Measurements from ENCODE around the gene STX7. TPM values are rescaled to one million over a fixed set of nuclear protein-coding genes. Genes with fewer than 3 reads are reported as not detected.
"Not testable (repeated sequence)": the region's sequence is repeated elsewhere in the genome, so short reads cannot be mapped to it uniquely, and the experiment has no call there.

The STX7 gene
- total RNA-seq, 6 donors from 2014 or later = 23.2 to 86.6 (median 44.8) TPM

DNA sequence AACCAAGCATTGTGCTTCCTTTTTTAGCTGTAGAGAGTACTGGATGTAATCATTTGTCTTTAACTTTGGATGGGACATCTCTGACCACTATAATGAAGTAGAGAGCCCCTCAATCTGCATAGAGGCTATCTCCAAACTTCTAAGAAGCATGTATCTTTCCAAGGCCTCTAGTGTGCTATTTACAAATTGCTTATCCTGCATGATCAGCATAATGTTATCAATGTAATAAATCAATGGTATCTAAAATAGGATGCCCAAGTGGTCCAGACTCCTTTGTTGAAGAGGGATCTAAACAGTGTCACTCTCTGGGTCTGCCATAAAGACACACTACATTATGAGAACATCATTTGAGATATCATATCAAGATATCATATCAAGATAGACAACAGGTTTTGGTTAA, 31.9 kb upstream of the STX7 start:
- DNase-seq = no peak
- no peaks in the 10 kb centered on the region for H3K27me3 ChIP-seq
- no peaks in the 10 kb centered on the region for H3K9me3 ChIP-seq
- H3K27ac ChIP-seq = no peak overlapping the region
- no peak for ATAC-seq (ENCODE audit: low FRiP score in 2 of 2)
- TF ChIP-seq EP300 (IDR thresholded peaks at IDR 0.05) = no peak
- TF ChIP-seq CTCF (IDR thresholded peaks at IDR 0.05) = no peak
- no peak for TF ChIP-seq POLR2AphosphoS5 (IDR thresholded peaks at IDR 0.05)
- no peak for TF ChIP-seq POLR2A (IDR thresholded peaks at IDR 0.05)
- no peaks in the 10 kb centered on the region for H3K36me3 ChIP-seq
- no peaks in the 10 kb centered on the region for H3K4me1 ChIP-seq
- H3K4me3 ChIP-seq = no peak overlapping the region

GRCh38 chr6:132537977-132538376, 25.1 kb upstream of the STX7 start, which contains the start of gene TAAR9:
TAAR9 (plus strand) TSS chr6:132538277; CDS start chr6:132538290, 13 bp downstream.
- WGBS, 2 donors = 80 to 82% methylated on average over 4 of the region's 4 CpGs
- H3K4me3 ChIP-seq = no peak within 1 kb of the TSS
- TF ChIP-seq CTCF (IDR thresholded peaks at IDR 0.05) (no peak), POLR2A (IDR thresholded peaks at IDR 0.05) (no peak), EP300 (IDR thresholded peaks at IDR 0.05) (no peak), POLR2AphosphoS5 (IDR thresholded peaks at IDR 0.05) (no peak)
- no peak within 1 kb of the TSS for H3K27ac ChIP-seq
- no peaks in the 10 kb centered on the region for H3K9me3 ChIP-seq
- no peaks in the 10 kb centered on the region for H3K27me3 ChIP-seq
- no peaks in the 10 kb centered on the region for H3K36me3 ChIP-seq
- no peak for DNase-seq
- H3K4me1 ChIP-seq = no peaks in the 10 kb centered on the region
- ATAC-seq (ENCODE audit: low FRiP score in 2 of 2) = no peak

- WGBS, 2 donors = 89 to 90% methylated on average over 3 of the region's 3 CpGs
- no peaks in the 10 kb centered on the region for H3K9me3 ChIP-seq
- no peak overlapping the region for H3K27ac ChIP-seq
- no peaks in the 10 kb centered on the region for H3K27me3 ChIP-seq
- H3K4me1 ChIP-seq = no peaks in the 10 kb centered on the region
- DNase-seq = no peak
- no peak for ATAC-seq (ENCODE audit: low FRiP score in 2 of 2)
- H3K36me3 ChIP-seq = no peaks in the 10 kb centered on the region
- TF ChIP-seq POLR2AphosphoS5 (IDR thresholded peaks at IDR 0.05) = no peak
- TF ChIP-seq POLR2A (IDR thresholded peaks at IDR 0.05) = no peak
- no peak for TF ChIP-seq EP300 (IDR thresholded peaks at IDR 0.05)
- H3K4me3 ChIP-seq = no peak overlapping the region
Observed at GRCh38 chr6:132537145-132537544, 24.2 kb upstream of the STX7 start.

DNA sequence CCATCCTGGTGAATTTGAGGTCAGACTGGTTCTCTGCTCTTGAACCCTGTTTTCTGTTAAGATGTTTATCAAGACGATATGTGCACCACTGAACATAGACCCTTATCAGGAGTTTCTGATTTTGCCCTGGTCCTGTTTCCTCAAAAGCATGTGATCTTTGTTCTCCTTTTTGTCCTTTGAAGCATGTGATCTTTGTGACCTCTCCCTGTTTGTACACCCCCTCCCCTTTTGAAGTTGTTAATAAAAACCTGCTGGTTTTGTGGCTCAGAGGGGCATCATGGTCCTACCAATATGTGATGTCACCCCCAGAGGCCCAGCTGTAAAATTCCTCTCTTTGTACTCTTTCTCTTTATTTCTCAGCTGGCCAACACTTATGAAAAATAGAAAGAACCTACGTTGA, 21.6 kb upstream of the STX7 start:
- not testable (repeated sequence) for H3K4me3 ChIP-seq; DNase-seq; H3K27ac ChIP-seq; ATAC-seq (ENCODE audit: low FRiP score in 2 of 2); H3K36me3 ChIP-seq; H3K27me3 ChIP-seq; H3K9me3 ChIP-seq; H3K4me1 ChIP-seq
- 77 to 83% methylated on average over 2 of the region's 2 CpGs for WGBS, 2 donors

DNA sequence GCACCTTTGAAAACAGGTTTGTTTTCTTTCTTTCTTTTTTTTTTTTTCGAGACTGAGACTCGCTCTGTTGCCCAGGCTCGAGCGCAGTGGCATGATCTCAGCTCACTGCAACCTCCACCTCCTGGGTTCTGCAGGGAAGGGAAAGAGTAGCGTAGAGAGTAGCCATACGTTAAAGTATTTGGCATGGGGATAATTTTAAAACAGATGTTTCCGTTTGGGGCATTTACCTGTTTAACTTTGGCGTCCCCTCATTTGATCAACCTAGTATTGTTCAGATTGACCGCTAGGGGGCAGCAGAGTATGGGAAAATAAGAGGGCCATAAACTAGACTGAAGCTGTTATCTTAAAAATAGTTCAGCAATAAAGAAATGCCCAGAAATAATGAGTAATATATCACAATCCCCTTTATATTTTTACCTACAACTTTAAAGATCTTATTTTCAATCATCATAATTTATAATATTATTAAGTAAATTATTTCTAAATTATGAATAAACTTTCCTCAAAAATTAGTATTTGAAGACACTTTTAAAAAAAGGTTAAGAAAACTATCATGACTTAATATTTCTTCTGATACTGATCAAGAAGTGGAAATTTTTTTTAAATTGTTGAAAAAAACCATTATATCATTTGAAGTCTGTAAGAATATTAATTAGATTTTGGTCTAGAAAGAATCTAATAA, 17.5 kb upstream of the STX7 start:
- DNase-seq = peak in 1 of 2 donors; percentile 47
- H3K4me3 ChIP-seq = no peak overlapping the region
- TF ChIP-seq CTCF (IDR thresholded peaks at IDR 0.05) = peak; percentile 57 to 80 (median 68)
- TF ChIP-seq POLR2A (IDR thresholded peaks at IDR 0.05) = no peak

DNA sequence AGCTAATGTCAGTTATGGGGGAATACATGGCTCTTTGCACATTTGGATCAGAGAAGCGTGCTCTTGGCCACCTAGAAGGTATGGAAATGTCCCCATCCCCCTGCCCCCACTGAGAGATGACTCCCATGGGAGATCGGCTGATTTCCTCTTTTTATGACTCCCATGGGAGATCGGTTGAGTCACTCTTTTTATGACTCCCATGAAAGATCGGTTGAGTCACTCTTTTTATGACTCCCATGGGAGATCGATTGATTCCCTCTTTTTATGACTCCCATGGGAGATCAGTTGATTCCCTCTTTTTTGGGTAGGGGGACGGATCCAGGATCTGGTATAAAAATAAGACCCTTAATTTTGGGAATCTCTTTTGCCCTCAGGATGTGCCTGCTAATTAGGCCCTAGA, 14.9 kb upstream of the STX7 start:
- Histone ChIP-seq H3K27ac (no peak overlapping the region), H3K27me3 (no peaks in the 10 kb centered on the region), H3K9me3 (no peaks in the 10 kb centered on the region), H3K4me3 (no peak overlapping the region), H3K36me3 (no peaks in the 10 kb centered on the region), H3K4me1 (peaks cover 0 to 3% (median 0%) of the 10 kb centered on the region in 4 donors)
- WGBS, 2 donors = 85 to 90% methylated on average over 6 of the region's 6 CpGs
- no peak for DNase-seq
- no peak for ATAC-seq (ENCODE audit: low FRiP score in 2 of 2)
- TF ChIP-seq POLR2AphosphoS5 (IDR thresholded peaks at IDR 0.05) = no peak
- TF ChIP-seq POLR2A (IDR thresholded peaks at IDR 0.05) = no peak

More for the DNA sequence above, 17.5 kb upstream of the STX7 start:
- H3K27me3 ChIP-seq = no peaks in the 10 kb centered on the region
- H3K36me3 ChIP-seq = no peaks in the 10 kb centered on the region
- H3K27ac ChIP-seq = no peak overlapping the region
- 17 to 21% methylated on average over 9 of the region's 9 CpGs for WGBS, 2 donors
- no peaks in the 10 kb centered on the region for H3K9me3 ChIP-seq
- ATAC-seq (ENCODE audit: low FRiP score in 2 of 2) = peak; percentile 73 to 83
- peaks cover 0 to 3% (median 0%) of the 10 kb centered on the region in 4 donors for H3K4me1 ChIP-seq
